Caco-2 (cell line): ENCODE measurements around the gene EXTL1. TPM values are rescaled to one million over a fixed set of nuclear protein-coding genes. Genes with fewer than 3 reads are reported as not detected.

ENCODE experiments used
- BruUV-seq: library from RNA; stranded (reverse); fragments of 400-500 nt; replicated peaks from 2 replicates; lab custom pipeline; 2021; lab: Mats Ljungman, UMichigan
- CTCF ChIA-PET: fragments of 300-600 bp; sonication (Branson Sonifier 250); formaldehyde crosslinking; loops from one replicate; lab custom pipeline; 2022; ENCODE audit warnings: antibody characterized with exemption; lab: Charles Lee
- POLR2A ChIA-PET: fragments of 300-600 bp; sonication (Branson Sonifier 250); formaldehyde crosslinking; loops from one replicate; lab custom pipeline; 2022; ENCODE audit warnings: antibody characterized with exemption; lab: Charles Lee
- DNase-seq, 2 experiments: peaks; one replicate each; pipeline versions ENCODE4 v3.0.0 to v3.0.0-alpha.2; 2020 to 2022
- H3K27me3 ChIP-seq: replicated peaks from 2 replicates; pipeline ENCODE4 v1.6.0; 2011; ENCODE audit warnings: low read length; ENCODE audit not compliant: control insufficient read depth, insufficient read depth
- H3K36me3 ChIP-seq: 2 replicates; pipeline ENCODE4 v1.5.1; 2011; ENCODE audit warnings: low read length; ENCODE audit not compliant: control insufficient read depth, insufficient read depth
- H3K4me1 ChIP-seq: fragments of 250-450 bp; sonication (Bioruptor Pico); 2 replicates; pipeline ENCODE4 v1.5.1; 2020; ENCODE audit warnings: mild to moderate bottlenecking
- H3K4me3 ChIP-seq: 2 replicates; pipeline ENCODE4 v1.5.1; 2011; ENCODE audit warnings: low read depth, mild to moderate bottlenecking, control low read depth, low read length
- H3K9me3 ChIP-seq: fragments of 250-450 bp; sonication (Bioruptor Pico); 2 replicates; pipeline ENCODE4 v1.5.1; 2020; ENCODE audit warnings: mild to moderate bottlenecking, moderate library complexity
- H3K27ac Mint-ChIP-seq: one replicate; pipeline ENCODE4 v1.8.0; 2022; ENCODE audit warnings: mixed read lengths; ENCODE audit not compliant: unreplicated experiment
- H3K27me3 Mint-ChIP-seq: one replicate; pipeline ENCODE4 v1.8.0; 2022; ENCODE audit warnings: mixed read lengths; ENCODE audit not compliant: insufficient read depth, unreplicated experiment
- H3K36me3 Mint-ChIP-seq: one replicate; pipeline ENCODE4 v1.8.0; 2022; ENCODE audit warnings: mild to moderate bottlenecking, mixed read lengths; ENCODE audit not compliant: insufficient read depth, unreplicated experiment
- H3K4me1 Mint-ChIP-seq: one replicate; pipeline ENCODE4 v1.8.0; 2022; ENCODE audit warnings: low read depth, mixed read lengths; ENCODE audit not compliant: unreplicated experiment
- H3K4me3 Mint-ChIP-seq: one replicate; pipeline ENCODE4 v1.8.0; 2022; ENCODE audit warnings: mild to moderate bottlenecking, moderate library complexity, mixed read lengths; ENCODE audit not compliant: unreplicated experiment
- H3K9me3 Mint-ChIP-seq: one replicate; pipeline ENCODE4 v1.8.0; 2022; ENCODE audit warnings: mixed read lengths; ENCODE audit not compliant: unreplicated experiment
- CTCF ChIP-seq, 2 experiments: fragments of 200-600 bp in 1 of 2; IDR thresholded peaks; 1 replicate in 1 of 2; 2 replicates in 1 of 2; pipeline versions ENCODE4 v1.5.1 to v1.8.0; 2011 to 2022; ENCODE audit warnings: antibody characterized with exemption in 1 of 2, control low read depth in 1 of 2, inconsistent platforms in 1 of 2, low read depth in 1 of 2, low read length in 1 of 2, mild to moderate bottlenecking in 1 of 2, moderate library complexity in 1 of 2; ENCODE audit not compliant: insufficient read depth in 1 of 2, severe bottlenecking in 1 of 2, unreplicated experiment in 1 of 2
- intact Hi-C: fragments of 100-400 bp; cut with micrococcal nuclease; formaldehyde crosslinking; loops from one replicate; pipeline ENCODE4 v1.10.0; 2022; ENCODE audit not compliant: unreplicated experiment
- total RNA-seq: library from RNA; stranded (reverse); gene quantifications from 2 replicates; pipeline ENCODE4 v1.2.3, GENCODE V29; 2022

EXTL1 gene
- total RNA-seq, 1 experiment from 2014 or later = 0.34 TPM

DNA sequence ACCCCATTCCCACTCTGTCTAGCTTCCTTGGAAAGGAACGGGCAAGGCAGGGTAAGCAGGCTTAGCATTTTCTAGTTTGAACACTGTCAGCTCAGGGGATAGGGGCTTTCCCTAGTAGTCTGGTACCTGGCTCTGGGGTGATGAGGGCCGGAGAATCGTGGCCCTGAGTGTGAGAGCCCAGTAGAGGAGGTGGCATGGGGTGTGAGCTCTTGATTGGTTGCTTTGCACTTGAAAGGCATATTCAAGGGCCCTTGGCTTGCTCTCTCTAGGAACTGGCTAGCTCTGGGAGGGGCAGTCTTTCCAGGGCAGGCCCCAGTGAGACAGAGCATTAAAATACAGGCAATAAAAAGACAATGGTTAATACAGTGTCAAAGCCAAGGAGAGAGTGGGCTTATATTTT lies 10.8 kb upstream of the EXTL1 start:
- no peaks in the 10 kb centered on the region for H3K27me3 Mint-ChIP-seq
- Histone ChIP-seq H3K4me3 (no peak overlapping the region), H3K9me3 (no peaks in the 10 kb centered on the region), H3K27me3 (no peaks in the 10 kb centered on the region), H3K4me1 (no peaks in the 10 kb centered on the region), H3K36me3 (no peaks in the 10 kb centered on the region)
- BruUV-seq = no TSS peak
- no peak overlapping the region for H3K4me3 Mint-ChIP-seq
- no peaks in the 10 kb centered on the region for H3K36me3 Mint-ChIP-seq
- intact Hi-C loops = loop anchor here (1.0 kb wide), 2 partner anchors 116 to 174 kb away; no protein-coding TSS in a partner anchor
- no peak for TF ChIP-seq CTCF (IDR thresholded peaks at IDR 0.05; ENCODE audit: insufficient read depth in 1 of 2, low read depth in 1 of 2, low read length in 1 of 2, severe bottlenecking in 1 of 2, unreplicated experiment in 1 of 2)
- ChIA-PET CTCF (interaction anchor here (1.4 to 2.1 kb wide), 2 partner anchors 14 to 115 kb away, joined by 4 to 10 read pairs; no protein-coding TSS in a partner anchor), POLR2A (no interaction called here)
- no peaks in the 10 kb centered on the region for H3K9me3 Mint-ChIP-seq
- no peaks in the 10 kb centered on the region for H3K4me1 Mint-ChIP-seq
- no peak for DNase-seq
- H3K27ac Mint-ChIP-seq = no peak overlapping the region

DNA sequence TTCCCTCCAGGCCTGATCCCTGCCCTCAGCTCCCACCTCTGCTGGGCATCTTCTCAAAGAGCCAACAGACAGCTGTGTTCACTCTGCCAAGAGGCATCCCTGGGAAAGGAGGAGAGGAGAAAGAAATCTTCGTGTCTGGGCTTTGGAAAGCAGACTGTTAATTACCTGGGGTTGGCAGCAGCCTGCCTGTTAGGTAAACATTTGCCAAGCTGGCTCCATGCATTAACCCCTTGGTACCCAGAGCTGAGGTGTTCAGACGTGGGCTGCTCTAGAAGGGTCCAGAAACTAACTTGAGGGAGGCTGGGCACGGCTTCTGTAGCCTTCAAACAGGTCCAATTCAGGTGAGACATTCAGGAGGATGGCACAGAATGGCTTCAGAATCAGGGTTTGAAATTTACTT lies 8.7 kb upstream of the EXTL1 start:
- Histone ChIP-seq H3K9me3 (no peaks in the 10 kb centered on the region), H3K36me3 (no peaks in the 10 kb centered on the region), H3K4me3 (no peak overlapping the region), H3K4me1 (no peaks in the 10 kb centered on the region), H3K27me3 (no peaks in the 10 kb centered on the region)
- POLR2A ChIA-PET = no interaction called here
- intact Hi-C loops = no loop called here
- no peak for DNase-seq
- Mint-ChIP-seq H3K9me3 (no peaks in the 10 kb centered on the region), H3K36me3 (no peaks in the 10 kb centered on the region), H3K27me3 (no peaks in the 10 kb centered on the region), H3K27ac (no peak overlapping the region), H3K4me3 (no peak overlapping the region), H3K4me1 (no peaks in the 10 kb centered on the region)
- BruUV-seq = no TSS peak
- CTCF ChIA-PET = interaction anchor here (1.2 kb wide), 1 partner anchor 137 kb away, joined by 6 read pairs; no protein-coding TSS in a partner anchor
- no peak for TF ChIP-seq CTCF (IDR thresholded peaks at IDR 0.05; ENCODE audit: insufficient read depth in 1 of 2, low read depth in 1 of 2, low read length in 1 of 2, severe bottlenecking in 1 of 2, unreplicated experiment in 1 of 2)

DNA sequence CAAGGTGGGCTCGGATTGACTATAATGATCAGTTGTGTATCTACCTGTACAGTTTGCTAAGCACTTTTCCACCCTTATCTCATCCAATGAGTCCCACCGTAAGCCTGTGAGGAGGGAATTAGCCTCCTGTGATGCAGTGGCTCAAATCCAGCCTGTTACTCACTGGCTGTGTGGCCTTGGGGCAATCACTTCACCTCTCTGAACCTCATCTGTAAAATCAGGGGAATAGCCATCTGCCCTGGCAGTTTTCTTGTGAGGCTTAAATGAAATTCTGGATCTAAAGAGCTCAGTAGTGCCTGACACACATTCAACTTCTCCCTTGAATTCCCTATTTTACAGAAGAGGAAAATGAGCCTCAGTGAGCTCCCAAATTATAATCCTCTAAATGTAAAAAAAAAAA lies 7.4 kb upstream of the EXTL1 start:
- no peaks in the 10 kb centered on the region for H3K9me3 Mint-ChIP-seq
- POLR2A ChIA-PET = no interaction called here
- H3K4me3 ChIP-seq = no peak overlapping the region
- CTCF ChIA-PET = no interaction called here
- TF ChIP-seq CTCF (IDR thresholded peaks at IDR 0.05; ENCODE audit: insufficient read depth in 1 of 2, low read depth in 1 of 2, low read length in 1 of 2, severe bottlenecking in 1 of 2, unreplicated experiment in 1 of 2) = no peak
- DNase-seq = no peak
- no peak overlapping the region for H3K4me3 Mint-ChIP-seq
- H3K36me3 ChIP-seq = no peaks in the 10 kb centered on the region
- intact Hi-C loops = no loop called here
- no TSS peak for BruUV-seq
- H3K36me3 Mint-ChIP-seq = no peaks in the 10 kb centered on the region
- H3K27me3 ChIP-seq = no peaks in the 10 kb centered on the region
- no peaks in the 10 kb centered on the region for H3K4me1 Mint-ChIP-seq
- no peaks in the 10 kb centered on the region for H3K9me3 ChIP-seq
- H3K27ac Mint-ChIP-seq = no peak overlapping the region
- no peaks in the 10 kb centered on the region for H3K27me3 Mint-ChIP-seq
- no peaks in the 10 kb centered on the region for H3K4me1 ChIP-seq
